Measurements from ENCODE around the gene CCDC24.

- TF ChIP-seq CTCF (IDR thresholded peaks at IDR 0.05), result no peak
- TF ChIP-seq POLR2A (IDR thresholded peaks at IDR 0.05), result no peak
Observed at GRCh38 chr1:43975249-43975961, 16.0 kb upstream of the CCDC24 start.
